HCT116 (cell line): ENCODE data around the gene FBXL14. TPM values are rescaled to one million over a fixed set of nuclear protein-coding genes. Genes with fewer than 3 reads are reported as not detected.

Experiments used
- CBX3 ChIP-seq: IDR thresholded peaks from 2 replicates; pipeline ENCODE4 v1.6.1; 2012; ENCODE audit warnings: low read depth
- EGR1 ChIP-seq: IDR thresholded peaks from 2 replicates; pipeline ENCODE4 v1.6.1; 2012; ENCODE audit warnings: low read depth
- EZH2 ChIP-seq: fragments of 200-600 bp; sonication (generic); IDR thresholded peaks from 2 replicates; pipeline ENCODE4 v1.6.1; 2017; ENCODE audit warnings: antibody characterized with exemption, mixed run types
- FOSL1 ChIP-seq: IDR thresholded peaks from 2 replicates; pipeline ENCODE4 v1.6.1; 2012; ENCODE audit warnings: low read depth
- JUND ChIP-seq: IDR thresholded peaks from 2 replicates; pipeline ENCODE4 v1.6.1; 2012
- POLR2A ChIP-seq: IDR thresholded peaks from 2 replicates; pipeline ENCODE4 v1.7.0; 2011; ENCODE audit warnings: borderline replicate concordance; ENCODE audit not compliant: insufficient read depth, insufficient read length; ENCODE audit errors: extremely low read depth
- POLR2AphosphoS5 ChIP-seq: IDR thresholded peaks from 2 replicates; pipeline ENCODE4 v1.6.1; 2011; ENCODE audit warnings: mild to moderate bottlenecking, low read depth, low read length, moderate library complexity
- RAD21 ChIP-seq: IDR thresholded peaks from 2 replicates; pipeline ENCODE4 v1.6.1; 2012; ENCODE audit warnings: low read depth, mild to moderate bottlenecking
- SIN3A ChIP-seq: IDR thresholded peaks from 2 replicates; pipeline ENCODE4 v1.6.1; 2012; ENCODE audit warnings: low read depth
- SP1 ChIP-seq: IDR thresholded peaks from 2 replicates; pipeline ENCODE4 v1.6.1; 2012; ENCODE audit warnings: low read depth
- TCF7L2 ChIP-seq: IDR thresholded peaks from 2 replicates; pipeline ENCODE4 v1.7.0; 2011; ENCODE audit warnings: borderline replicate concordance, inconsistent platforms; ENCODE audit not compliant: insufficient read depth, insufficient read length; ENCODE audit errors: extremely low read depth
- YY1 ChIP-seq: IDR thresholded peaks from 2 replicates; pipeline ENCODE4 v1.6.1; 2011; ENCODE audit warnings: low read length, low read depth, moderate library complexity, mild to moderate bottlenecking; ENCODE audit not compliant: insufficient replicate concordance; ENCODE audit errors: extremely low read depth
- ZNF274 ChIP-seq: fragments of 200-500 bp; sonication (Bioruptor generic); IDR thresholded peaks from 2 replicates; pipeline ENCODE4 v1.6.1; 2014; ENCODE audit warnings: mild to moderate bottlenecking, low read depth, low read length, inconsistent platforms
- total RNA-seq: library from RNA; stranded (reverse); gene quantifications from one replicate; pipeline ENCODE4 v1.2.1, GENCODE V29; 2021; ENCODE audit not compliant: unreplicated experiment
- TF ChIP-seq, protein P1 (sequence below): IDR thresholded peaks from 2 replicates; pipeline ENCODE4 v1.6.1; 2012; ENCODE audit warnings: low read depth
- TF ChIP-seq, protein P2 (sequence below): IDR thresholded peaks from 2 replicates; pipeline ENCODE4 v1.6.1; 2012

Gene FBXL14
- total RNA-seq, 1 experiment from 2014 or later, result 19.0 TPM

DNA sequence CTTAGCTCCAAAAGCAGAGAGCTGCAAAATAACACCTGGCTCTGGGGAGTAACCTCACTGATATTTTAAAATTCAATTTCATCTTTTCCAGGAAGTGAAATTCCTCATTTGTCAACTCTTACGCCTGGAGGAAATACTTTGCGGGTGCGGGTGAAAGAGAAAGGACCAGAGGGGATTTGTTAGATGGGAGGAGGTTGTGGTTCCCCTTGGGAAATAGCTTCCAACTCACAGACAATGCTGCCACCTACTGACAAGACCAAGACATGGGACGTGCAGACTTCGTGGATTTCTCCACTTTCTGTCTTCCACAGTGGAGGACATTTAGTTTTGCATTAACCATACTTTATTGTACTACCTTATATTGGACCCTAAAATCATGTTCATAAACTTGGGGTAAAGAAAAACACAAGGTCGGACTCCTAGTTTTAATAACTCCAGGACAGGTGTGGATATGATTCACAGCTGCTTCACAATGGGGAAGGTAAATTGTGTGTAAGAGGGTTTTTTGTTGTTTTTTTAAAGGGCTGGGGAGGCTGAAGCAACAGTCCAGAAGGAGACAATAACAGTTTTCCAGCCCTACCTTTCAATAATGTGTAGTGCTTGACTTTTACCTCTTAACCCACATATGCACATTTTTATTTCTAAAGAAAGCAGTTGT, 10.8 kb downstream of the FBXL14 start (continued):
- TF ChIP-seq TCF7L2 (no peak), ZNF274 (no peak), POLR2A (no peak), EZH2 (no peak), POLR2AphosphoS5 (no peak), JUND (no peak), YY1 (no peak), SIN3A (no peak), FOSL1 (no peak), RAD21 (peak; percentile 92), SP1 (no peak), EGR1 (0 out of 2 replicates have a peak, but pooled peaks have one; percentile 12), CBX3 (no peak)
- TF ChIP-seq, protein P1, sequence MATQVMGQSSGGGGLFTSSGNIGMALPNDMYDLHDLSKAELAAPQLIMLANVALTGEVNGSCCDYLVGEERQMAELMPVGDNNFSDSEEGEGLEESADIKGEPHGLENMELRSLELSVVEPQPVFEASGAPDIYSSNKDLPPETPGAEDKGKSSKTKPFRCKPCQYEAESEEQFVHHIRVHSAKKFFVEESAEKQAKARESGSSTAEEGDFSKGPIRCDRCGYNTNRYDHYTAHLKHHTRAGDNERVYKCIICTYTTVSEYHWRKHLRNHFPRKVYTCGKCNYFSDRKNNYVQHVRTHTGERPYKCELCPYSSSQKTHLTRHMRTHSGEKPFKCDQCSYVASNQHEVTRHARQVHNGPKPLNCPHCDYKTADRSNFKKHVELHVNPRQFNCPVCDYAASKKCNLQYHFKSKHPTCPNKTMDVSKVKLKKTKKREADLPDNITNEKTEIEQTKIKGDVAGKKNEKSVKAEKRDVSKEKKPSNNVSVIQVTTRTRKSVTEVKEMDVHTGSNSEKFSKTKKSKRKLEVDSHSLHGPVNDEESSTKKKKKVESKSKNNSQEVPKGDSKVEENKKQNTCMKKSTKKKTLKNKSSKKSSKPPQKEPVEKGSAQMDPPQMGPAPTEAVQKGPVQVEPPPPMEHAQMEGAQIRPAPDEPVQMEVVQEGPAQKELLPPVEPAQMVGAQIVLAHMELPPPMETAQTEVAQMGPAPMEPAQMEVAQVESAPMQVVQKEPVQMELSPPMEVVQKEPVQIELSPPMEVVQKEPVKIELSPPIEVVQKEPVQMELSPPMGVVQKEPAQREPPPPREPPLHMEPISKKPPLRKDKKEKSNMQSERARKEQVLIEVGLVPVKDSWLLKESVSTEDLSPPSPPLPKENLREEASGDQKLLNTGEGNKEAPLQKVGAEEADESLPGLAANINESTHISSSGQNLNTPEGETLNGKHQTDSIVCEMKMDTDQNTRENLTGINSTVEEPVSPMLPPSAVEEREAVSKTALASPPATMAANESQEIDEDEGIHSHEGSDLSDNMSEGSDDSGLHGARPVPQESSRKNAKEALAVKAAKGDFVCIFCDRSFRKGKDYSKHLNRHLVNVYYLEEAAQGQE, result no peak
- TF ChIP-seq, protein P2, sequence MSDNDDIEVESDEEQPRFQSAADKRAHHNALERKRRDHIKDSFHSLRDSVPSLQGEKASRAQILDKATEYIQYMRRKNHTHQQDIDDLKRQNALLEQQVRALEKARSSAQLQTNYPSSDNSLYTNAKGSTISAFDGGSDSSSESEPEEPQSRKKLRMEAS, result no peak
